MG63 (cell line): ENCODE results near the gene RBMS1. TPM values are rescaled to one million over a fixed set of nuclear protein-coding genes. Genes with fewer than 3 reads are reported as not detected.

Experiments
- DNase-seq: peaks from one replicate; pipeline ENCODE4 v3.0.0-alpha.2; 2020
- H3K27me3 ChIP-seq: fragments of 250-450 bp; sonication (Bioruptor Pico); 2 replicates; pipeline ENCODE4 v1.5.1; 2020; ENCODE audit warnings: mild to moderate bottlenecking, moderate library complexity
- H3K36me3 ChIP-seq: fragments of 250-450 bp; sonication (Bioruptor Pico); 2 replicates; pipeline ENCODE4 v1.5.1; 2020; ENCODE audit warnings: mild to moderate bottlenecking, moderate library complexity
- H3K4me3 ChIP-seq: fragments of 250-450 bp; sonication (Bioruptor Pico); 2 replicates; pipeline ENCODE4 v1.5.1; 2020; ENCODE audit warnings: mild to moderate bottlenecking, moderate library complexity
- H3K9me3 ChIP-seq: fragments of 250-450 bp; sonication (Bioruptor Pico); 2 replicates; pipeline ENCODE4 v1.5.1; 2020; ENCODE audit warnings: mild to moderate bottlenecking, moderate library complexity
- total RNA-seq: library from RNA; depleted of rRNA; stranded (reverse); fragments of >200 nt; shearing (Covaris generic); gene quantifications from 2 replicates; pipeline ENCODE4 v1.2.3, GENCODE V29; 2014; ENCODE audit warnings: low replicate concordance

Gene RBMS1
- total RNA-seq, 1 experiment from 2014 or later = 38.7 TPM

GRCh38 chr2:160224060-160224459, 269.5 kb downstream of the RBMS1 start:
- Histone ChIP-seq H3K36me3 (no peaks in the 10 kb centered on the region), H3K4me3 (no peak overlapping the region), H3K27me3 (no peaks in the 10 kb centered on the region), H3K9me3 (no peaks in the 10 kb centered on the region)
- peak; percentile 73 for DNase-seq

GRCh38 chr2:160223560-160223959, 270.0 kb downstream of the RBMS1 start:
- H3K9me3 ChIP-seq = no peaks in the 10 kb centered on the region
- H3K27me3 ChIP-seq = no peaks in the 10 kb centered on the region
- H3K36me3 ChIP-seq = no peaks in the 10 kb centered on the region
- no peak overlapping the region for H3K4me3 ChIP-seq
- no peak for DNase-seq

DNA sequence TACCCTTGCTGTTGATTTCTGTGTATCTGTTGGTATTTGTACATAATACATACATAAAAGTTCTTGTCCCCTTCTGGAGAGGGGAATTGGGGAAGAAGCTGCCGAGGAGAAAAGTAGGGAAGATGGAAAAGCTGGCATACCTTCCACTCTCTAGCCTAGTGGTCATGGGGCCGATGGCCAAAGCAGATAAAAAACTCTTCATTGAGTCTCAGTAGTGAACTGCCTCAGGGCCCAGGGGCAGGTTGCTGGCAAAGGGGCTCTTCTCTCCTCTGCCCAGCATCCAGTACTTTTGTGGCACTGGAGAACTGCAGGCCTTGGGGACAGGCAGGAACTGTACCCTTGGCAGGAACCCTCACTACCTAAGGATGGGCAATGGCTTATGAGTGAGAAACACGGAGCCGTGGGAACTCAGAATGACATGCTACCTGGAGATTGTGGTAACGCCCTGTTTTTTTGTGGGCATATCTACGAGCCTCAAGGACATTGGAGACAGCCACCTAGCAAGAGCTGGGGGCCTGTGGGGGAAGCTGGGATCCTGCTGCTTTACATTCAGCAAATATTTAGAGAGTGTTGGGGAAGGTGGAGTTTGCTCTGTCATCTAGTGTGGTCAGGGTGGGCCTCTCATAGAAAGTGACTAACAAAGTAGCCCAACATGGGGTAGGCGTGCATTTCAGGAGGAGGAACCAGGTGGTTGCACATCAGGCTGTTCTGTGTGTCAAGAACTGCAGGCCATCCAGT, 270.9 kb downstream of the RBMS1 start:
- no peak for DNase-seq
- H3K36me3 ChIP-seq = no peaks in the 10 kb centered on the region
- H3K27me3 ChIP-seq = no peaks in the 10 kb centered on the region
- H3K4me3 ChIP-seq = no peak overlapping the region
- H3K9me3 ChIP-seq = no peaks in the 10 kb centered on the region
